Activated CD8-positive, alpha-beta memory T cell treated with anti-CD3 and anti-CD28 coated beads, Interleukin-2, amount 50 U/mL, for 48 hours (primary cell): Measurements from ENCODE around the gene GPR158.
A peak's percentile ranks its signal among the peaks of the same experiment; 100 is the strongest.
"Not testable (repeated sequence)": the region's sequence is repeated elsewhere in the genome, so short reads cannot be mapped to it uniquely, and the experiment has no call there.

Source experiments
- DNase-seq: peaks from one replicate; pipeline ENCODE4 v3.0.0-alpha.2; 2020

Gene GPR158, protein sequence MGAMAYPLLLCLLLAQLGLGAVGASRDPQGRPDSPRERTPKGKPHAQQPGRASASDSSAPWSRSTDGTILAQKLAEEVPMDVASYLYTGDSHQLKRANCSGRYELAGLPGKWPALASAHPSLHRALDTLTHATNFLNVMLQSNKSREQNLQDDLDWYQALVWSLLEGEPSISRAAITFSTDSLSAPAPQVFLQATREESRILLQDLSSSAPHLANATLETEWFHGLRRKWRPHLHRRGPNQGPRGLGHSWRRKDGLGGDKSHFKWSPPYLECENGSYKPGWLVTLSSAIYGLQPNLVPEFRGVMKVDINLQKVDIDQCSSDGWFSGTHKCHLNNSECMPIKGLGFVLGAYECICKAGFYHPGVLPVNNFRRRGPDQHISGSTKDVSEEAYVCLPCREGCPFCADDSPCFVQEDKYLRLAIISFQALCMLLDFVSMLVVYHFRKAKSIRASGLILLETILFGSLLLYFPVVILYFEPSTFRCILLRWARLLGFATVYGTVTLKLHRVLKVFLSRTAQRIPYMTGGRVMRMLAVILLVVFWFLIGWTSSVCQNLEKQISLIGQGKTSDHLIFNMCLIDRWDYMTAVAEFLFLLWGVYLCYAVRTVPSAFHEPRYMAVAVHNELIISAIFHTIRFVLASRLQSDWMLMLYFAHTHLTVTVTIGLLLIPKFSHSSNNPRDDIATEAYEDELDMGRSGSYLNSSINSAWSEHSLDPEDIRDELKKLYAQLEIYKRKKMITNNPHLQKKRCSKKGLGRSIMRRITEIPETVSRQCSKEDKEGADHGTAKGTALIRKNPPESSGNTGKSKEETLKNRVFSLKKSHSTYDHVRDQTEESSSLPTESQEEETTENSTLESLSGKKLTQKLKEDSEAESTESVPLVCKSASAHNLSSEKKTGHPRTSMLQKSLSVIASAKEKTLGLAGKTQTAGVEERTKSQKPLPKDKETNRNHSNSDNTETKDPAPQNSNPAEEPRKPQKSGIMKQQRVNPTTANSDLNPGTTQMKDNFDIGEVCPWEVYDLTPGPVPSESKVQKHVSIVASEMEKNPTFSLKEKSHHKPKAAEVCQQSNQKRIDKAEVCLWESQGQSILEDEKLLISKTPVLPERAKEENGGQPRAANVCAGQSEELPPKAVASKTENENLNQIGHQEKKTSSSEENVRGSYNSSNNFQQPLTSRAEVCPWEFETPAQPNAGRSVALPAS (N-terminal part only)

DNA sequence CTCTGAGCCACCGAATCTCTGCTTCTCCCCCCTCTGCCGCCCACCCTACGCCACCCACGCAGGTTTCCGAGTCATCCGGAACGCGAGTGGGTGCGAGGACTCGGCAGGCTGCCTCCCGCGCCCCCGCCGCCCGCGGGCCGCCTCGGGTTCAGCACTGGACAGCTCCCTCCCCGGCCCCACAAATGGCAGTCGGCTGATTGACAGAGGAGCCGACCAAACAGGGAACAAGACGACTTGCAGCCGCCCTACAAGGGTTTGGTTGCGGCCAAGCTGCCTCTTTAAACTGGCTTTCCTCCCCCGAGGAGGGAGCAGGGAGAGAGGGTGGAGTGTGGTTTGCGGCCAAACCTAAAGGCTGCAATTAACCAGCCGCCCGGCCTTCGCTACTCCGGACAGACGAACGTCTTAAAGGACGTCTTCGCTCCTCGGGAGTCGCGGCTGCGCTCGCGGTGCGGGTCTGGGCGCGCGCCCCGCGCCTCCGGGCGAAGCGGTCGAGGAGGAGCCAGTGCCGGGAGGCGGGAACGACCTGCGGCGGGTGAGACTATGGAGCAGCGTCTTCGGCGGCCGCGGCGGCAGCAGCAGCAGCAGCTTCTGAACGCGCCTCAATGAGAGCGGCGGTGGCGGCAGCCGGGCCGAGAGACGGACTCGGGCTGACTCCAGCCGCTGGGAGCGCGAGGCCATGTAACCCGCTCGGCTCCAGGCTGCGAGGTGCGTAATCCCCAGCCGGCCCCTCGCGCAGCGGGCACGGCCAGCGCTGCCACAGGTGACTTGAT lies at the start of gene GPR158:
GPR158 (plus strand) TSS at position 541 of the 770 bp plus-strand sequence. CDS start 420 bp downstream, outside the sequence.
- peak; percentile 76 for DNase-seq

DNA sequence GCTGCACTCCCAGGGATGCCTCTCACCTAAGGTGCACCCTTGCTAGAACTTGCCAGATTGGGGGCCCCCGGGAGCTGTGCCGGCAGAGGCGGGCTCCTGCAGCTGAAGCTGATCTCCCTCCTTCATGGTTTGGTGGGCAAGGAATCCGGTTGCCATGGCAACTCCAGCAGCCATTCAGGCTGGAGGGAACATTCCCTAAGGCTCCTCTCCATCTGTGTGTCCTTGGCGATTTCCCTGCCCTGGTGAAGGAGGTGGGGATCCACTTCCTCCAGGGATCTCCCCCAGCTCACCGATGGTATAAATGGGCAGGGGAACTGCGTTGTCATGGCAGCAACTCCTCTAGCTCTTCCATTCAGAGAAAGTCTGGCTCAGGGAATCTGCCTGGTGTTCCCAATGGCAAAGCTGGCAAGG lies 49.6 kb upstream of the GPR158 start:
- no peak for DNase-seq

DNA sequence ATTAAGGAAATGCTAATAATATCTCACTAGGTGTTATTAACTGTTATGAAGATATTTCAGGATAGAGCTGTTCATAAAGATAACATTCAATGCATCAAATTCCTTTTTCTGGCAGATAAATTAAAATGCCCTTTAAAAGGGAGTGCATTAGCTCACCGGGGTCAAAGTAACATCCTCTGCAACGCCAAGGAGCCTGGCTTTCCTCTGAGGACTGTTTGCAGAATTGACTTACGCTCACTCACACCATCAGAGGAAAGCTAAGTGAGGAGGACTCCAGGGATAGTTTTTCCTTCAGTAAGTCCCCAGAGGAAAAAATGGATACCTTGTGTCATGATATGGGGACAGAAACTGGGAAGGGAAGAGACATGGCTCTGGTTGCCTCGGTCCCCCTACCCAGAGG lies 45.2 kb upstream of the GPR158 start:
- DNase-seq = no peak

DNA sequence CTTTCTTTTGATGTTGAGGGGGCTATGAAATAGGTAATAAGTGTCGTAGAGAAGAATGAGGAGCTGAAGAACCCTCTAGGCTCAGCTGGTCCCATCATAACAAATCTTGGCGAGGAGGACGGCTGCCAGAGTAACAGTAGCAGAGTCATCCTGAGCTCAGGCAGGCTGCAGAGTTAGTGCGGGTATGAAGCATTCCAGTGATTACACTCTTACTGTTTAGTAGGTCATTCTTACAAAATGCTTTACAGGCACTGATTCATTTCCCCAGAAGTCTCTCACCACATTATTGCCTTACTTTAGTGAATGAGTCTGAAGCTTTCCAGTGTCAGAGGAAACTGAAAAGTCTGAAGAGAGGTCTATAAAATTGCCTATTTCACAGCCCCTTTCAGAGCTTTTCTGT lies 43.9 kb upstream of the GPR158 start:
- DNase-seq = no peak

DNA sequence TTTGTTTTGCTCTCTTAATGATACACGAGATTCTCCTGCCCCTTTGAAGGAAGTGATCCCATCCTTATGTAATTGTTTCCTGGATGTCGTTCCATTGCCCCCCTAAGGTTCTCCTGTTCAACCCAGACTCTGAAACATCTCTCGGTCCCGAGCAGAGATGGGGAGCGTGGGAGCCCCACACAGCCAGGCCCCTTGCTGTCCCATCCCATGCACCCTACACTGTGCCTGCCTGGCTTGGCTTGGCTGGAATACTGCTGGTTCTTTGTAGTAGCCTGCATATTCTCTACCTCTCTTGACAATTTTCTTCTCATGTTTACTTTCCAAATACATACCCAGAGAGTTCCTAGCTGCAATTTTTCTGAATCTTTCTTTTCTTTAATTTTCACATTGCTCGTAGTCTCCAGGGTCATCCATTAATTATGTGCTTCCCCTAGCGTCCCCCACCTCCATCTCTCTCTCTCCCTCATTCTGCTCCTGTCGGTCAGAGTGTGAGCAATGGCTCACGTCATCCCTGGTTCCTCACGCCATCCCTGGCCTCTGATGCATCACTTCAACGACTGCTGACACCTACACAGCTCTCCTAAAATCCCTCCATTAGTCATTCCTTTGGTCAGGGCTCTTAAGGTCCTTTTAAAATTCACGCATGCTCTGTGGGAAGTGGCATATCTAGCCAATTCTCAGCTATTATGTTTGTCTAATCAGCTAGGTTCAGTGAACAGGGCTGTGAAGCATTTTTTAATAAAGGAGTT lies 32.5 kb upstream of the GPR158 start:
- DNase-seq = no peak

DNA sequence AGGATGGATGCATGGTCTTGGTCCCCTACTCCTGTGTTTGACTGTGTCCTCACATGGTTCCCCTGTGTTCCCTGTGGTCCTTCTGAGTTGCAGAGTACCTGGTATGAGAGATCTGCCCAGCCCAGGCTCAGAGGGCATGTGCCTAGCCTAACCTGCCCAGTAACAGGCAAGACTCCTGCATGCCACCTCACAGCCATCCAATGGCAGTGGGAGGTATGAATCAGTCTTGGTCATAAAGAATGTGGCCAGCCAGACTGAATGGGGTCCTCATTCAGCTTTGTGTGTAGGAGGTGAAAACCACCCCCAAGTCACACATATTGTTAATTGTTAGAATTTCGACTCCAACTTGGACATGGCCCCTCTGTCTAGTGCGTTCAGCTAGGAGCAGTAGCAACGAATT lies 17.2 kb upstream of the GPR158 start:
- DNase-seq = no peak

DNA sequence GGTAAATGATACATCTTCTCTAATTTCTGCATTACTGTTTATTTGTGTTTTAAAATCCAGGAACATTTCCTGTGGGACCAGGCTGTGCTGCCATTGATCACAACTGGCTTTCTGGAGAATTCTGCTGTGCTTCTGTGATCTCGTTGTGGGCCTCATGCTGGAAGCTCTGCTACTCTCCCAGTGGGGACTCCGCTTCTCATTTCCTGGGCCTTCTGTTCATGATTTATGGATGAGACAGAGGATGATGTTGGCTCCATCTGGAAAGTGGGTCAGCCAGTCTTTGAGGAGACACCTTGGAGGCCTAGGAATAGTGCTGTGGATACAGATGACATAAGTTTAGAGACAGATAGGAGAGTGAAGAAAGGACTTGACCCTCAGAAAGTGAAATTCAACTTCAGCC lies 15.2 kb upstream of the GPR158 start:
- no peak for DNase-seq

DNA sequence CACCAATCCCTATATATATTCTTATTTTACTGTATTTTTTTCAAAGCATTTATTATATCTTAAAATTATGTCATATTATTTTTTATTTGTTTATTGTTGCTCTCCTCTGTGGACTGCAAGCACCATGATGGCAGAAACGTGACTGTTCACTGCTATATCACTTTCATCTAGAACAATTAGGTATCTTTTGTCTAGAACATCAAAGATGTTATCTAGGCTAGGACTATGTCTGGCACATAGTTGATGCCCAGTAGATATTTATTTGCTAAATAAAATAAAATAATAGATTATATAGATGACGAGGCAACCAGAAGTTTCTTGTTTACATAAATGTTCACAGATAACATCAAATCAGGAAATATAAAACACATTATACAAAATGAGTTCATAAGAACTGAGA lies 12.4 kb upstream of the GPR158 start:
- no peak for DNase-seq

DNA sequence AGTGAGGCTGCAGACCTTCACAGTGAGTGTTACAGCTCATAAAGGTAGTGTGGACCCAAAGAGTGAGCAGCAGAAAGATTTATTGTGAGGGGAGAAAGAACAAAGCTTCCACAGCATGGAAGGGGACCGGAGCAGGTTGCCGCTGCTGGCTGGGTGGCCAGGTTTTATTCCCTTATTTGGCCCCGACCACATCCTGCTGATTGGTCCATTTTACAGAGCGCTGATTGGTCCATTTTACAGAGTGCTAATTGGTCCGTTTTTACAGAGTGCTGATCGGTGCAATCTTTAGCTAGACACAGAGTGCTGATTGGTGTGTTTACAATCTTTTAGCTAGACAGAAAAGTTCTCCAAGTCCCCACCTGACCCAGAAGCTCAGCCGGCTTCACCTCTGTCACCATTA lies 11.3 kb upstream of the GPR158 start:
- not testable (repeated sequence) for DNase-seq

DNA sequence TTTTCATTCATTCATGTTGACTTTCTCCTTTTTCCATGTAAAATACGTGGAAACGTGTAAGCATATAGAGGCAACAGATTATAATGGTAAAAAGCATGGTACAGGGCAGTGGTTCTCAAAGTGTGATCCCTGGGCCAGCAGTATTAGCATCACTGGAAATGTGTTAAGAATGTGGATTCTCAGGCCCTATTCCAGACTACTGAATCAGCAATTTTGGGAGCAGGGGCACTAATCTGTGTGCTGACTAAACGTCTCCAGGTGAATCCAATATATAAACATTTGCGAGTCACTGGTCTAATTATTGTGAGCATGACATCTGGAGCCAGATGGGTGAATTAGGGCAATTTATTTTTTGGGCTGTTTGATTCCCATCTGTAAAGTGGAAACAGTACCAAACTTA lies 5.1 kb upstream of the GPR158 start:
- no peak for DNase-seq

DNA sequence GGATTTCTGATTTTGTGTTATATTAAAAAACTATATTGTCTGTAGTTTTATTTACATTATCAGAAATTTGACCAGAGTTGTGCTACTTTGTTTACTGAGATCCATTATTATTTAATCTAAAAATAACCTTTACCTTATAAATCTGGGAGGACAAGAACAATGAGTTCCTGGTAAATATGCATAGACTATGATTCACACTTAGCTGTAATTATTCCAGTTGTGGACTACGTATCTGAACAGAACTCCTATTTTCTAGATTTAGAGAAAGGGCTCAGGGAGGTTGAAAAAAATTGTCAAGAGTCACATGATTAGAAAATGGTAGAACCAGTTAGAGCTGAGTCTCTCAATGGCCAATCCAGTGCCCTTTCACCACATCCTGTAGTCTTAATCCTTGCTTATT lies 4.2 kb upstream of the GPR158 start:
- DNase-seq = no peak

DNA sequence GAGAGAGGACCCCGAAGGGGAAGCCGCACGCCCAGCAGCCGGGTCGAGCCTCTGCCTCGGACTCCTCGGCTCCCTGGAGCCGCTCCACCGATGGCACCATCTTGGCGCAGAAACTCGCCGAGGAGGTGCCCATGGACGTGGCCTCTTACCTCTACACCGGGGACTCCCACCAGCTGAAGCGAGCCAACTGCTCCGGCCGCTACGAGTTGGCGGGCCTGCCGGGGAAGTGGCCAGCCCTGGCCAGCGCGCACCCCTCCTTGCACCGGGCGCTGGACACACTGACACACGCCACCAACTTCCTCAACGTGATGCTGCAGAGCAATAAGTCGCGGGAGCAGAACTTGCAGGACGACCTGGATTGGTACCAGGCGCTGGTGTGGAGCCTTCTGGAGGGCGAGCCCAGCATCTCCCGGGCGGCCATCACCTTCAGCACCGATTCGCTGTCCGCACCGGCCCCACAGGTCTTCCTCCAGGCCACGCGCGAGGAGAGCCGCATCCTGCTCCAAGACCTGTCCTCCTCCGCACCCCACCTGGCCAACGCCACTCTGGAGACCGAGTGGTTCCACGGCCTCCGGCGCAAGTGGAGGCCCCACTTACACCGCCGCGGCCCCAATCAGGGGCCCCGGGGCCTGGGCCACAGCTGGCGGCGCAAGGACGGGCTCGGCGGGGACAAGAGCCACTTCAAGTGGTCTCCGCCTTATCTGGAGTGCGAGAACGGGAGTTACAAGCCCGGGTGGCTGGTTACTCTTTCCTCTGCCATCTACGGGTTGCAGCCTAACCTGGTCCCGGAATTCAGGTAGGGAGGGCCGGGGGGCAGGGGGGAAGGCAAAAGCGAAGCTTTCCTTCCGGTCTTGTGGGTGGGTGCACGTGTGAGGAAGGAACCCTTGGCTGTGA lies 973 bp downstream of the GPR158 start:
- peak; percentile 49 for DNase-seq

DNA sequence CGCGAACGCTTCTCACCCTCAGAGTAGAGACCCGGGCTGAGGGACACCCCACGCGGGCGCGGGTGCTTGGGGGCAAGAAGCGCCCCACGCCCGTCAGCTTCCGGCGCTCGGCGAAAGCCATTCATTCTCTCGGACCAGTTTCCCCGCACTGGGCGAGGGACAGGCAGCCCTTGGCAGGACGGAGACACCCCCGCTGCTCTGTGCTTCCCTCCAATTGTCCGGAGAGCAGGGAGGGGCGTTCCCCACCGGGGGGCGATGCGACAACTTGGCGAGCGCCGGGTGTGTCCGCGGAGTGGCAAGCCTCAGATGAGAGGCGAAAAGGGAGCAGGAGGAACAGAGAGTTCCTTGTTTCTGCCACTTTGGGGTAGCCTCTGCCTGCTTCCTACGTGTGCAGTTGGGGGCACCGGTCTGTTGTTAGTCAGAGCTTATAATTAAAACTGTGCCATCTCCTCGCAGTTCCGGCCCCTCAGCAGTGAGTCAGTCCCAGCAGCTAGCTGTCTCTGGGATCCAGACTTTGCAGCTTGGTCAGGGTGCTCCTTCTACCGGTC lies 1.7 kb downstream of the GPR158 start:
- no peak for DNase-seq

DNA sequence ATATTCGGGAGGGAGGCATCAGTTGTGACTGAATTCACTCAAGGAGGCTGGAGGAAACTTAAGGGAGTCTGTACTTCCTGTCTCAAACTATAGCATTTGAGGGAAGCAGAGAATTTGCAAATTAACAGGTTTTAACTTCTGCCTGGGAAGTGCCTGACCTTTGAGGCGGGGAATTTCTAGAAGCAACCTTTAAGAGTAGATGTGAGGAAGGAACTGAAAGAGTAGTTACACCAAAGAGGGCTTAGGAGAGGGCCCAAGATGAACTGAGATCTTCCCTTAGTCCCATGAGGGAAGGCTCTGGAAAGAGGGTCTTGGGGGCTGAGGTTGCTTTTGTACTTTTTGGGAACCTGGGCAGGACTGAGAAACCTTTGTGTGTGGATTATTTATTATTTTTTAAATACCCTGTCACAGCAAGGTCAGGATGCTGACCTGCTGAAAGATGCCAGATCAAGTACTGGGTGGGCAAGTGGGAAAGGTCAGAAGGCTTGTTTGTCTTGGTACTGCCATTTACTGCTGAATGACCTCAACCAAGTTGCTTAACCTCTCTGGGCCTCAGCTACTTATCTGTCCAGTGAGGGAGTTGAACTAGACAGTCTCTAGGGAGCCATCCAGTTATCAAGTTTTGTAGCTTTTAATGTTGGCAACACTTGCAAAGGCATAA lies 2.4 kb downstream of the GPR158 start:
- no peak for DNase-seq

DNA sequence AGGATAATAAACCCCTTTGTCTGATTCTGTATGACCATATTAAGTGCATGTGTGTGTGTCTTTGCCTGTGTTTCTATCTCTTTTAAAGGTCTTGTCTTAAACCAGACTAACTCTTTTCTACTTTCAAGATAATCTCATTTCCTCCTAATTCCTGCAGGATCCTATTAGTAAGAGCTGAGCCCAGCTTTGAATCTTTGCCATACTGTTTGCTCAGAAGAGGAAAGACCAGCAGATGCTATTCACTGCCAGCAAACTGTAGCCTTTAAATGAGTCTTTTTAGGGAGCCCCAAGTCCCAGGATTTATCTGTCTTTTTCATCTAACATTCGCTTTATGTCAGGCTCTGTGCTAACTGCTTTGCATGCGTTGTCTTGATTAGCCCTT lies 2.9 kb downstream of the GPR158 start:
- DNase-seq = no peak

DNA sequence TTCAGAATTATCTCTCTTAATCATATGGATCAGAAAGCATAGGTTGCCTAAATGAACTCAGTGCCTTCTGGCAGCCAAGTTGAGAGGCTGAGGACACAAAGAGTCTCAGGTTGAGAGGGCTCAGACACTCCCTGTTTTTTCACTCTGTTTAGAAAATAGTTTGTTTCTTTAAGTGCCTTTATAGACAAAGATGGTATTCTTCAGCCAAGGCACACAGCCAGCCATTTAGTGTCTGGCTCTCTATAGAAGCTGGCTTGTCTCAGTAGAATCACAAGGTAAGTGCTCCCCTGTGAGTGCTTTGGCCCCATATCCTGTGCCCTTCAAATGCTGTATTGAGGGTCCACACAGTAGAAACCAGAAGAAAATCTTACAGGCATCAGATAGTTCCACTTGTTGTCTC lies 3.6 kb downstream of the GPR158 start:
- DNase-seq = no peak

DNA sequence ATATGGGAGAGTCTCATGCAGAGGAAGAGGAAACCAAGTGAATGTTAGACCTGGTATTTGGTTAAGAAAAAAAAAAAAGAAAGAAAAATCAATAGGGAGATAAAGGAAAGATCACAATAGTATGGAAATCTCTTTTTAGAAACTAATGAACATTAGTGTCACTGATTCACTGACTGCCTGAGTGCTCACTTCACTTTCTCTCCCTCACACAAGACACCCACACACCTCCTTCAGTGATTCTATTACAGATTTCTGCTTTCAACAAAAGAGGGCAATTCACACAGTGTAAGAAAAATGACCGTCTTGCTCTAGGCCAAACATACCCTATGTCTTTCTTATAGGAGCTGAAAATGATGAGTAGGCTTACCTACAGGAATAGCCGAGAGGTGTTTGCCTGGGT lies 6.0 kb downstream of the GPR158 start:
- no peak for DNase-seq

DNA sequence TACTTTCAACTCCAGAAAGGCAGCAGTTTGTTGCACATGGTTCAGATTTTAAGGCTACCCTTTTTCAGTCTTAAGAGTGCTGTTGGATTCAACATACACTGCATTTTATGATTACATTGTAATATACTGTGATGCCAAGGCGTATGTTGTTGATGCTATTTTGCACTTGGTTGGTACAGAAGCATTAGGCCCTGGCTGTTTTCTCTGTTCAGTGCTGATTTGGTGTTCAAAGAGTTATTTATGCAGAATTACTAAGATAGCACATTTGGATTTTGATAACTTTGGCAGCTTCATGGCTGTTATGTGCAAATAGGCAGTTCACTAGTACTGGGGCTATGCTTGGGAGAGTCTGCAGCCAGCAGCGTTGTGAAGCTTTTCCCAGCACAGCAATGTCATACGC lies 7.8 kb downstream of the GPR158 start:
- DNase-seq = no peak

DNA sequence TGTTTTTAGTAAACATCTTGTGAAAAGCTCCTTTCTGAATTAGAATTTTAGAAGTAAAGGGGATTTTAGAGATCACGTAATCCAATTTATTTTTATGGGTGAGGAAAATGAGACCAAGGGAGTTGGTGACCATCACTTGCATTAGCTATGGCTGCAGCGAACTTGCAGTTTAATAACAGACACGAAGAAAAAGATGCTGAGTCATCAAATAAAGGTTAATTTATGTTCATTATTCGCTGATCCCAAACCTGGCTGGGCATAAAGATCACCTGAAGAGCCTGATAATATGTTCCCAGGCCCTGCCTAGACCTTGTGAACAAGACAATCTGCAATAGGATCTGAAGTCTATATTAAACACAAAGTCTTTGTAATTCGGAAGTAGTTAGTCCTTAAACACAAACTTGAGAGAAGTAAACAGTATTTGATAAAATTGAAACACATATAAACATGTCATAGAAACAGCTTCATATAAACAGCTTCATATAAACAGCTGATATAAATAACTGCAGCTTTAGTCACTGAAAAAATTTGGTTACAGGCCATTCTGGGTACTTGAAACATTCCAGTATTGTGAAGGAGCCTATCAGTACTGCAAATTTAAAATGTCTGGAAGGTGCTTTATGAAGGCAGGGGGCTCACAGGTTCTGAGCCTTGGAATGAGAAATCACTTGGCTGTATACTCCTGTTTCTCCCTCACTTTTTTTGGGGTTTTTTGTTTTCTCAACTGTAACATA lies 16.5 kb downstream of the GPR158 start:
- DNase-seq = no peak
